ENCODE measurements around the gene NOS2.
A peak's percentile ranks its signal among the peaks of the same experiment; 100 is the strongest.
"Not testable (repeated sequence)": the region's sequence is repeated elsewhere in the genome, so short reads cannot be mapped to it uniquely, and the experiment has no call there.

NOS2 gene

DNA sequence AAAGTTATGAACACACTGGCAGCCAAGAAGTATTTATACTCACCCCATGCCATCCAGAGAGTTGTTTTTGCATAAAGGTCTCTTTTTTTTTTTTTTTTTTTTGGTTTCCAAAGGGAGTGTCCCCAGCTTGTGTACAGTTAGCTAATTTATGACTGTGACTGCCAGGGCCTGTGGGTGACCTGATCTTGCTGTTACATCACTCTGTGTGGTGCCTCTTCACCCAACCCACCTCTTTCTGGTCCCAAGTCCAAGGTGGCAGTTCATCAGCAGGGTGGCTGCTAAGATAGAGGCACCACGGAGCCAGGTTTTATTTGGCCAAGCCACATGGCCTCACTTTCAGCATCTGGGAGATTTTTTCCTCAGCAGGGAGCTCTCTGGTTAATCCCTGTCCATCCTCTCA, at the start of gene NOS2:
Gene NOS2, minus strand, starts transcription at position 8 of the 400 bp plus-strand sequence. CDS start 1,720 bp downstream, outside the sequence.
- no peak for DNase-seq

DNA sequence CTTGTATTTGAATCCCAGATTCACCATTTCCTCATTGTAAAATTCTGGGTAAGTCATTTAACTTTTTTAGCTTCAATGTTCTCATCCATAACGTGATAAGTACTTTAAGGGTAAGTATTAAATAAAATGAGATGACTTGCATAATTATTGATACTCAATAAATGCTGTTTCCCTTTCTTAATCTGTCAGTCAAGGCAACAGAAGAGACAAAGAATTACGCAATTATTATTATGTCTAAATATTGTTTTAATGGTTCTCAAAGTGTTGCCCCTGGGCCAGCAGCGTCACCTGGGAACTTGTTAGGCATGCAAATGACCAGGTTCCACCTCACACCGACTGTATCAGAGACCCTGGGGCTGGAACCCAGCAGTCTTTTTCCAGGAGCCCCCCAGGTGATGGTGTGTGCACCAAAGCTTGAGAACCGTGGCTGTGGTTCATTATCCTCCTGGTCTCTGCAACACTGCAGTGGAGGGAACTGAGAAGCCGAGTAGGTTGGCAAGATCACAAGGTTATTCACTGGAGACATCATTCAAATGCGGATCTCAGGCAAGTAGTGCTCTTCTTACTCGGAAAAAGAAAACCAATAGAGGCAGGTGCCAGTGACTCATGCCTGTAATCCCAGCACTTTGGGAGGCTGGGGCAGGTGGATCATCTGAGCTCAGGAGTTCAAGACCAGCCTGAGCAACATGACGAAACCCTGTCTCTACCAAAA, 49.3 kb upstream of the NOS2 start:
- no peak for DNase-seq

DNA sequence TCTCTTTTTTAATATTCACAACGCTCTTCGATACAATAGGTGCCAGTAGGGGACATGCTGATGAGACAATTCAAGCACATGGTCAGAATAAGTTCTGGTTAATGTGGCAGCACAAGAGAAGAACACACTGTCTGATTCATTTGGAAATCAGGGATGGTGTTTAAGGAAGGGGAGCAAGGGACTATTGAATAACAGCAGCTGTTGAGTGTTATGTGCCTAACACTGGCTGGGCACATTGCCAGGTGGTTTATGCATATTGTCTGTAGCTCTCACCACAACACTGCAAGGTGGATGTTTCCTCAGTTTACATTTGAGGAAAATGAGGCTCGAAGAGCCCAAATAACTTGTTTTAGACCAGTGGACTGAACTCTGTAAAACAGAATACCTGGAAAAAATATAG, 48.6 kb upstream of the NOS2 start:
- no peak for DNase-seq

DNA sequence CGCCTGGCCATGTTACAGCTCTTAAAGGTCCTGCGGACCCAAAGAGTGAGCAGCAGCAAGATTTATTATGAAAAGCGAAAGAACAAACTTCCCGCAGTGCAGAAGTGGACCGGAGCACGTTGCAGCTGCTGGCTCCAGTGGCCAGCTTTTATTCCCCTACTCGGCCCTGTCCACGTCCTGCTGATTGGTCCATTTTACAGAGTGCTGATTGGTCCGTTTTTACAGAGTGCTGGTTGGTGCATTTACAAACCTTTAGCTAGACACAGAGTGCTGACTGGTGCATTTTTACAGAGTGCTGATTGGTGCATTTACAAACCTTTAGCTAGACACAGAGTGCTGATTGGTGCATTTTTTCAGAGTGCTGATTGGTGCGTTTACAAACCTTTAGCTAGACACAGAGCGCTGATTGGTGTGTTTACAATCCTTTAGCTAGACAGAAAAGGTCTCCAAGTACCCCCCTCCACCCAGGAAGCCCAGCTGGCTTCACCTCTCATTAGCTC, 46.5 kb upstream of the NOS2 start:
- DNase-seq: not testable (repeated sequence)

DNA sequence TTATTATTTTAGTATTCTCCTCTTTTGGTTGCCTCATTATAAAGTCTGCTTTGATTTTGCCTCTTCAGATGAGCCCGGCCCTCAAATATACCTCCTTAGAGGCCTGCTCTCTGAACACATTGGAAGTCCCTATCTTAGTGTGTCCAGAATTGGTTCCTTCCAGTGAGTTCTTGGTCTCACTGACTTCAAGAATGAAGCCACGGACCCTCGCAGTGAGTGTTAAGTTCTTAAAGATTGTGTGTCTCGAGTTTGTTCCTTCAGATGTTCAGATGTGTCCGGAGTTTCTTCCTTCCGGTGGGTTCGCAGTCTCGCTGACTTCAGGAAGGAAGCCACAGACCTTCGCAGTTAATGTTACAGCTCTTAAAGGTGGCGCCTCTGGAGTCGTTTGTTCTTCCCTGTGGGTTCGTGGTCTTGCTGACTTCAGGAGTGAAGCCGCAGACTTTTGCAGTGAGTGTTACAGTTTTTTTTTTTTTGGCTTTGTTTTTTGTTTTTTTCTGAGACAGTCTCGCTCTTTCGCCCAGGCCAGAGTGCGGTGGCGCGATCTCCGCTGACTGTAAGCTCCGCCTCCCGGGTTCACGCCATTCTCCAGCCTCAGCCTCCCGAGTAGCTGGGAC, 45.8 kb upstream of the NOS2 start:
- peak; percentile 64 for DNase-seq

DNA sequence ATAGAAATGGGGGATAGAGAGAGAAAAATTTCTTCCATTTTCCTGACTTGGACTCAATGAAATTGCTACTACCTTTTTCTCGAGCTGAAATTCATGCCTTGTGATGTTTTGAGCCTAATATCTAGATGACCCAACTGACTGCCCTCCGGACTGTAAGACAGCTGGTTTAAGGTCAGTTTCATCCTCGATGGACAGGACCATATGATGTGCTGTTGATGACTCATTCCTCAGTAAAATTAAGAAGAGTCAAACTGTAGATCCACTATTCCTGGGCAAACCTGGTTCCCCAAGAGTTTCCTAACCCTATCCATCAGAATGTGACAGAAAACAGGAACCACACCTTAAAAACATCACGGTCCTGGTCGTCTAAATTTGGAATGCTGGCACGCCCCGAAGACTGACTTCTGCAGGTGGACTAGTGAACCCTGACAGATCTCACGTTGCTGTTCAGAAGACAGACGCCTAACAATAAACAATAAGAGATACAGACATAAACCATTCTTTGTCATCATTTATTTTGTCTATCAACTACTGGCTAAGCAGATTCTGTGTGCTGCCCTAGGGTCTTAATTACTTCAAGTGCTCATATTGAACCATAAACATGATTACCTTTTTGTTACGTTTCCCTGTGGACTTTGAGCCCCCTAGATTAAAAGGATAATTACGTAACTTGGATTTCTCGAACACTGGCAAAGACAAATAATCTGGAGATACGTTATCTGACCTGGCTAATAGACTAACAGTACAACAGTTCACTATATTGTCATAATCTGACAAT, 45.1 kb upstream of the NOS2 start:
- DNase-seq: no peak

DNA sequence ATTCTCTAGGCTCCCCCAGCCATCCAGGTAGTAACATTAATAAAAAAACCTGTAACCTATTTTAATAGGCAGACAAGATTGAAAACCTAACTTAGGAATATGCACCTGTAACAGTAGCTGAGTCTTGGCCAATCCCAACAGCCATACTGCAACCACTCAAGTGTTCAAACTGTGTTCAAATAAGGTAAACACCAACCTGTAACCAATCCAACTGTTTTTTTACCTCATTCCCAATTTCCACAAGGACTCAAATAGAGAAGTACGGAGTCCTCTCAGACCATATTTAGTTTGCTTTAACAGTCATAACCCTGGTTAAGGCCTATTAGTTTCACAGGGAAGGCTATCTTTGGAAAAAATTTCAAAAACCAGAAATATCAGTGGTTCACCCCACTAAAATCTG, 40.4 kb upstream of the NOS2 start:
- DNase-seq: no peak

DNA sequence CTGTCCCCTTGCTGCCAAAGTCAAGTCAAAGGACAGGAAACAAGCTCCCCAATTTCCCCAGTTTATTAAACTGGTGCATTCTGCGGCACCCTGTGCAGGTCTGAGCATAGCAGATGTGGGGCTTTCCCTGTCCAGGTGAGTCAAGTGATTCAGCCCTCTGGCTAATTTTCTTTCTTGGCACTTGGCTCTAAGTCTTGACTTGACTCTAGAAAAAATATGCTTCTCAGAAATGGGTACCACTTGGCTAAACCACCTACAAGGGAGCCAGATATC, 40.0 kb upstream of the NOS2 start:
- not testable (repeated sequence) for DNase-seq

DNA sequence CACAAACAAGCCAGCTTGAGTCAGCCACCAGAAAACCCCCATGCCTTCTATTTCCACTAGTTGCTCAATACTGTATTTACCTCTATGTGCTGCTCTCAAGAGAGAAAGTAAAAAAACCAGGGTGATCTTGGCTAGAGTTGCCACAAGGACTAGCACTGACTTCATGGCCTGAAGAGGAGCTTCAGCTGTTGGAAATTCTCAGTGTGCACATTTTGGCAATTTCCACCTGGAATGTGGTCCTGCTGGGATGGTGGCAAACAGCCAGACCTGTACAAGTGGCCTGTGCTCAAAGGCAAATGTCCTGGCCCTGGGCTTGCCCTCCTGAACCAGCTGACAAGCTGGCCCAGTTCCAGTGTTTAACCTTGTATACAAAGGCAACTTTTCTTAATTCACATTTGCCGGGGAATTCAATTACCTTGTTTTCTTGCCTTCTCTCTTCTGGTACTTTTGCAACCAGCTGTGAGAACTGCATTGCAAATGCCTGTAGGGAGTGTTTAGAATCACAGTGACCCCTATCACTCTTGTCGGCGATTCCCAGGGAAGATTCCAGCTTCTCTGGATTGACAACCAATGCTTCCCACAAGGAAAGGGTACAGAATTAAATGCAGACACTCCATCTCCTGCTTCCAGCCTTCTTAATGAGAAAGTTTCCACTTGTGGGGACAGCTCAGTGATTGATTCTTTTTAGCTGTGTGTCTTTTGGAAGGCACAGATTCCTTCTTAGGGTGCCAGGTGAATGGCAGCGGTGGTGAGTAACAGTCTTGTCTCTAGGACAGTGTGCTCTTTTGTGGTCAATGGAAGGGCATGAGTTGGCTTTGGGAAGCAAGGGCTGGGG, 39.5 kb upstream of the NOS2 start:
- not testable (repeated sequence) for DNase-seq

DNA sequence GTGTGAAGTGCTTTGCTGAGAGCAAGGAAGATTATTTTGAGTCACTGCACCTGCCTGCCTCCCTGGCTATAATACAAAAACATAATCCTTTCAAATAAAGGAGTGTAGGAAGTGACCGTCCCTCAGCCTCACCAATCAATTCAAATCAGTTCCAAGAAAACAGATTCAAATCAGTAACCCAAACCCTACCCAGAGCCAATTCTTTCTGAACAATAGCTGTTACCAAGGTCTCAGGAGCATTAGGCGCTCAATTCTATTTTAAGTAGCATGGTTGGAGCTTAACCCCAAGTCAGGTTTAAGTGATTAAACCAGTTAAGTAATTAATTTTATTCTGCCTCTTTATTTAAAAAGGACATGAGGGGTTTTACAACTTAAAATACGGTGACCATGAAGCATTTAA, 38.3 kb upstream of the NOS2 start:
- DNase-seq: not testable (repeated sequence)

DNA sequence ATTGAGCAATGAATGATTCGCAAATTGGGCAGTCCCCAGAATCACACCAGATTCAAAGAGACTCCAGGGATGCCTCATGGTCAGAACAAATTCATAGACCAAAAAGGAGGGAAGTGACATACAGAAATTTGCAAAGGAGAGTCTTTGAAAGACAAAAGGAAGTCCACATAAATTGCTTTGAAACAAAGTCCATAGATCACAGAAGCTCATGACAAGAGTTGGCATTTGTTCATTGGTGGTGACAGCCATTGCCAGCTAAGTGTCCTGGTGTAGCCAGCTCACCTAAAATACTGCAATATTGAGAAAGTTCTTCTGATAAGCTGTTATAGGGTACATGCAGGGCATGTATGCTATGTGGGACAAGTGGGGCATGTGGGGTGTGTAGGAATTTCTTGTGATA, 37.4 kb upstream of the NOS2 start:
- not testable (repeated sequence) for DNase-seq

DNA sequence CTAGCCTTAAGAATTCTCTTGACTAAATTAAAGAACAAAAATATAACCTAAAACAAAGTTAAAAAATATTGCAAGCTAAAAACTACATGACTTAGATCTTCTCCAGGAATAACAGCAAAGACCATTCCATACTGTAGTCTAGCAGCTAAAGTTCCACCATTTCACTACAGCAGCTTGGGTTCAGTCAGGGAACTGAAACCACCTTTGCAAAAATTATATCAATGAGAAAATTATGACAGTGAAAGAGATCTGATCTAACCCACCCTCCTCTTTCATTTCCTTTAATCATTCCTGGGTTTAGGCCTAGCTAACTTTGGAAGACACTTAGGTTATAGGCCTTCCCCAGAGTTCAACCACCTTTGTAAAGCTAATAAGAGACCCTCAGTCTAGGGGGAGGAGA, 36.3 kb upstream of the NOS2 start:
- no peak for DNase-seq

DNA sequence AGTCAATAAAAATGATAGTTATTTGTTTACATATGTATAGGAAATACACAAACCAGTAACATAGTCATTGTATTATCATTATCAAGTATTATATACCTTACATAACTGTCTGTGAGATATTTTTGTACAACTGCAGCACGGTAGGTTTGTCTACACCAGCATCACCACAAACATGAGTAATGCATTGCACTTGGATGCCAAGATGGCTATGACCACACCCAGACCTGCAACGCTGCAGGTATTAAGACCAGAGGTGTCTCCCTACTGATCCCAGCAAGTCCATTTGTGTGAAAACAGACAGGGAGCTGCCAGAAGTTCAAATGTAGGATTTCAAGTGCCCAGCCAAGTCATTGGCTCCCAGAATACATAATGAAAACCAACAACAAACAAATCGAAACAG, 34.2 kb upstream of the NOS2 start:
- DNase-seq: no peak

DNA sequence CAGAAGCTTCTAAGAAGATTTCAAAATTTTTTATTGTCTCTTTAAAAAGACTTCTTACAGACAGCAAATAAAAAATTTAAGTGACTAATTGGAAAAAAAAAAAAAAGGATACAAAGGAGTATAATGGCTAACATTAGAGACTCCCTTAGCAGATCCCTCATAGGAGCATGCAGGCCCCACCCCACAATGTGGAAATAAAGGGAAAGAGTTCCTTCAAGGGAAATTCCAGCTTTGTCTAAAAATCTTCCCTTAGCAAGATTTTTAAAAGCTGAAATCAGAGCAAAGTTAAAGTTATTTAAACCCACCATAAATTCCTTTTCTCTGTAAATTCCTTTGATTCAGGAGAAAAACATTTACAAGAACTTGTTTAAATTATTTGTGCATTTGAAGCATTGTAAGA, 32.5 kb upstream of the NOS2 start:
- DNase-seq: no peak

DNA sequence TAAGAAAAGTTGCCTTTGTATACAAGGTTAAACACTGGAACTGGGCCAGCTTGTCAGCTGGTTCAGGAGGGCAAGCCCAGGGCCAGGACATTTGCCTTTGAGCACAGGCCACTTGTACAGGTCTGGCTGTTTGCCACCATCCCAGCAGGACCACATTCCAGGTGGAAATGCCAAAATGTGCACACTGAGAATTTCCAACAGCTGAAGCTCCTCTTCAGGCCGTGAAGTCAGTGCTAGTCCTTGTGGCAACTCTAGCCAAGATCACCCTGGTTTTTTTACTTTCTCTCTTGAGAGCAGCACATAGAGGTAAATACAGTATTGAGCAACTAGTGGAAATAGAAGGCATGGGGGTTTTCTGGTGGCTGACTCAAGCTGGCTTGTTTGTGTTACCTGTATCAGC, 29.6 kb upstream of the NOS2 start:
- not testable (repeated sequence) for DNase-seq

DNA sequence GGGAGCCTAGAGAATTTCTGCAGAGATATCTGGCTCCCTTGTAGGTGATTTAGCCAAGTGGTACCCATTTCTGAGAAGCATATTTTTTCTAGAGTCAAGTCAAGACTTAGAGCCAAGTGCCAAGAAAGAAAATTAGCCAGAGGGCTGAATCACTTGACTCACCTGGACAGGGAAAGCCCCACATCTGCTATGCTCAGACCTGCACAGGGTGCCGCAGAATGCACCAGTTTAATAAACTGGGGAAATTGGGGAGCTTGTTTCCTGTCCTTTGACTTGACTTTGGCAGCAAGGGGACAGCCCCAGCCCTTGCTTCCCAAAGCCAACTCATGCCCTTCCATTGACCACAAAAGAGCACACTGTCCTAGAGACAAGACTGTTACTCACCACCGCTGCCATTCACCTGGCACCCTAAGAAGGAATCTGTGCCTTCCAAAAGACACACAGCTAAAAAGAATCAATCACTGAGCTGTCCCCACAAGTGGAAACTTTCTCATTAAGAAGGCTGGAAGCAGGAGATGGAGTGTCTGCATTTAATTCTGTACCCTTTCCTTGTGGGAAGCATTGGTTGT, 28.9 kb upstream of the NOS2 start:
- not testable (repeated sequence) for DNase-seq

DNA sequence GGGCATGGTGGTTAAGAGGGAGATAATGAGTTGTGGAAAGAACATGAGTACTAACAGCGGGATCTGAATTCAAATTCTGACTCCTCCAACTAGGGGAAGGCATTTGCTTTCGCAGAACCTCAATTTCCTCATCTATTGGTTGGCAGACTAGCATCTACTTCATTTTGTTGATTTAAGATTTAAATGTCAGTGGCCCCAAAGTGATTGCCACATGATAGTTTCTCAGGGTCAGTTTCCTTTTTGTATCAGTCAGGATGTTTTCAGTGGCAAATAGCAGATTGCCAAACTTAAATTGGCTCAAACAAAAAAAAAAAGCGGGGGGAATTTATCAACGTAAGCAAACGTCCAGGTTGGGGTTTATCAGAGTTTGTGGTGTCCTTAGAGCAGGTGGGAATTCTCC, 25.1 kb upstream of the NOS2 start:
- no peak for DNase-seq

DNA sequence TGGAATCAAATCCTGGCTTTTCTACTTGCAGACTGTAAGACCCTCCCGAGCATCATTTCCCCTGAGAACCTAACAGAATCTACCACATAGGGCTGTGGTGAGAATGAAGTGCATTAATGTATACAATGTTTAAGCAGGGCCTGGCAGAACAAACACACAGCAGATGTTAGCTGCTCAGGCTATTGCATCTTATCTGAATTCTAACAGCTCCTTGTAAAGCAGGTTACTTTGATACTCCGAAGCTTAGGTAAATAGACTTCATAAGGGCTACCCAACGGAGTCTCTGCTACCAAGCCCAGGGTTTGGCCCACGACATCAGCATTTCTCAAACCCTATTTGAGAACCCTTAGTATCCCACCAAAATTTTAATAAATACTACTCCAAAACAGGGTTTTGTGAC, 24.4 kb upstream of the NOS2 start:
- DNase-seq: no peak

DNA sequence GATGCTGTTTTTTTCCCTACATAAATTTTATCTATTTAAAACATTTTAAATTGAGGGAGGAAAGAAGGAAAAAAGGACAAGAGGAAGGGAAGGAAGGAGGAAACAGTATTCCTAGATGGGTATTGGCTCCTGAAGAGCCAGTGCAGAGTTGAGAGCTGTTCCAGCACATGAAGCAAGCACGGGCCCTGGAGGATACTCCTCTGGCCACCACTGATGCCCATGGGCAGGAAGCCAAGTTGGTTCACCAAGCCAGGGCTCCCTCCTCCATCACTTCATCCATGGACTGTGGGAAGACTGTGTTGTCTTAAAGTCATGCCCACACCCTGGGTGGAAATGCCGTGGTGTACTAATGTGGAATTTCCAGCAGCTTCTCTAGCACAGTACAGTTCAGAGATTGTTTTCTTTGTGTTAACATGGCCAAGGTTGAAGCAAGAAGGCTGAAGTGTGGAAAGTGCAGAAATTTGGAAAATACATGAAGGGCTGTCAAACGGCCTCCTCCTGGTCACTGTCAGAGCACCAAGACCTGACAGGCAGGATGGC, 23.9 kb upstream of the NOS2 start:
- DNase-seq: no peak

DNA sequence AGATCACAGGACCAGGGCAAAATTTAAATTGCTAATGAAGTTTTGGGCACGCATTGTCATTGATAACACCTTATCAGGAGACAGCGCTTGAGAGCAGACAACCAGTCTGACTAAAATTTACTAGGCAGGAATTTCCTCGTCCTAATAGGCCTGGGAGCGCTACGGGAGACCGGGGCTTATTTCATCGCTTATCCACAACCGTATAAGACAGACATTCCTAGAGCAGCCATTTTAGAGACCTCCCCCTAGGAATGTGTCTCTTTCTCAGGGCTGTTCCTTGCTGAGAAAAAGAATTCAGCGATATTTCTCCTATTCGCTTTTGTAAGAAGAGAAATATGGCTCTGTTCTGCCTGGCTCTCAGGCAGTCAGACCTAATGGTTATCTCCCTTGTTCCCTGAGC, 21.8 kb upstream of the NOS2 start:
- DNase-seq: not testable (repeated sequence)

DNA sequence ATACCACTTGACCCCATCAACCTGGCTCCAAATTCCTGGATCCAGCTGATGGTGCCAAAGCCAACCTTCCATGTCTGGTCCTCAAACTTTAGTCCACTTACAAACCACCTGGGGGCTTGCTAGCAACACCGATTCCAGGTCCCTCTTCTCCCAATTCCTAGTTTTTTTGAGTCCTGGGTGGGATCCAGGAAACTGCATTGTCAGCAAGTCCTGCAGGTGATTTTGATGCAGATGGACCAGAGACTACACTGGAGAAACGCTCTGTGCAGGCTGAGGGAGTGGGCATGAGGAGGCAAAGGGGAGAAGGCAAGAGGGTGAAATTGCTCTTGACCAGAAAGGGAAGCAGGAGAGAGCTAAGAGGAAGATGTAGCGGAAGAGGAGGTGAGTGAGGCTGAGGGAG, 21.0 kb upstream of the NOS2 start:
- DNase-seq: no peak

DNA sequence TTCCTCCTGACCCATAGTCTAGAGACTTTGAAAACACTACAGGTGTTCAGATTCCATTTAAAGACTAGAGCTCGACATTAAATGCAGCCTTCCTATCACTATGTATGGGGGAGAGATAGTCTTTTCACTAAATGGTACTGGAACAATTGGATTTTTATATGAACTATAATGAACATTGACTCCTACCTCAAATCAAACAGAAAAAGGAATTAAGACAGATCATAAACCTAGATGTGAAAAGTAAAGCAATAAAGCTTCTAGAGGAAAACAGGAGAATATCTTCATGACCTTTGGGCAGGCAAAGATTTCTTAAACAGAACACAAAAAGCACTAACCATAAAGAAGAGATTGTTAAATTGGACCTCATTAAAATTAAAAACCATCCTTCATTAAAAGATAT, 18.8 kb upstream of the NOS2 start:
- no peak for DNase-seq

All from activated effector memory CD4-positive, alpha-beta T cell treated with anti-CD3 and anti-CD28 coated beads, Interleukin-2, amount 50 U/mL, for 16 hours (primary cell).